ENCODE measurements around the gene CISD3.

DNA sequence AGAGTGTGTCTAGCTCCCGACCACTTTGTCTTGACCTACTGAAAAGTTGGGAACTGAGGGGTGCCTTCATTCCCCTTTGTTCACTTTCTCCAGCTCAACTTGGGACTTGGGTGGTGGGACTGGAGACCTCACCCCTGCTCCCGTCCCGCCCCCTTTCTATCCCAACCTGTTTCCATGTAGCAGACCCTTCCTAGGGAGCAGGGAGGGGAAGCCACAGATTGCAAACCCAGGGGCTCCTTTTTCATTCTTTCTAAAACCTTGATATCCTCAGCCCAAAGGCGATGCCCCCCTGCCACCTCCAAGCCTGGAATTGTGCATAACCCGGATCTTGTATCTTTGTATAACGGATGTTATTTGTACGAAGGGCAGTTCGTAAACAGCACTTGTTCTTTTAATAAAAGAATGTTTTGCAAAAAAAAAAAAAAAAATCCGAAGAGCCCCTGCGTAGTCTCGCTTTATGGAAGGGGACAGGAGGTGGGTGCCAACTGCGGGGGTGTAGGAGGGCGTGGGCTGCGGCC is 714 bp upstream of the CISD3 start:
- TF ChIP-seq, protein P1, sequence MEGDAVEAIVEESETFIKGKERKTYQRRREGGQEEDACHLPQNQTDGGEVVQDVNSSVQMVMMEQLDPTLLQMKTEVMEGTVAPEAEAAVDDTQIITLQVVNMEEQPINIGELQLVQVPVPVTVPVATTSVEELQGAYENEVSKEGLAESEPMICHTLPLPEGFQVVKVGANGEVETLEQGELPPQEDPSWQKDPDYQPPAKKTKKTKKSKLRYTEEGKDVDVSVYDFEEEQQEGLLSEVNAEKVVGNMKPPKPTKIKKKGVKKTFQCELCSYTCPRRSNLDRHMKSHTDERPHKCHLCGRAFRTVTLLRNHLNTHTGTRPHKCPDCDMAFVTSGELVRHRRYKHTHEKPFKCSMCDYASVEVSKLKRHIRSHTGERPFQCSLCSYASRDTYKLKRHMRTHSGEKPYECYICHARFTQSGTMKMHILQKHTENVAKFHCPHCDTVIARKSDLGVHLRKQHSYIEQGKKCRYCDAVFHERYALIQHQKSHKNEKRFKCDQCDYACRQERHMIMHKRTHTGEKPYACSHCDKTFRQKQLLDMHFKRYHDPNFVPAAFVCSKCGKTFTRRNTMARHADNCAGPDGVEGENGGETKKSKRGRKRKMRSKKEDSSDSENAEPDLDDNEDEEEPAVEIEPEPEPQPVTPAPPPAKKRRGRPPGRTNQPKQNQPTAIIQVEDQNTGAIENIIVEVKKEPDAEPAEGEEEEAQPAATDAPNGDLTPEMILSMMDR (IDR thresholded peaks at IDR 0.05) = no peak
- TF ChIP-seq POLR2A (IDR thresholded peaks at IDR 0.05) (no peak), POLR2AphosphoS5 (IDR thresholded peaks at IDR 0.05) (no peak)
